GM21737 (cell line): ENCODE data around the gene TEX55.
"Not testable (repeated sequence)": the region's sequence is repeated elsewhere in the genome, so short reads cannot be mapped to it uniquely, and the experiment has no call there.

Experiments used
- ATAC-seq: cut with Tn5 transposase; IDR thresholded peaks from one replicate; pipeline ENCODE4 v1.9.1; 2021; ENCODE audit warnings: mild to moderate bottlenecking, moderate library complexity; ENCODE audit not compliant: unreplicated experiment

TEX55 gene

DNA sequence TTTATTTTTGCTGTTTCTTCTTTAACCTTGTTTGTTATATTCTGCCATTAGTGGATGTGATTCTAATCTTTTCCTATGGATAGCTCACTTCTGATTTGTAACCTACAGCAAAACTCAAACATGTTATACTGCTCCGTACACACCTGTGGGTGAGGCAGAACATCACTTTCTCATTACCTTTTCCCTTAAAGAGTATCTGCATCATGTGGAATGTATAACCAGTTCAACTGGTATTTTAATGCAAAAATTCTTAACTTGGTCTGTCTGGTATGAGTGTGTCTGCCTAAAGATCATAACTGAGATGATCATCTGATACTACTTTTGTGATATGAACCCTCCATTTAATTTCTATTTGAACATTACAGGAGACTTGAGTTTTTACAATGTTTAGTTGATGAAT is 14.4 kb downstream of the TEX55 start:
- no peak for ATAC-seq

DNA sequence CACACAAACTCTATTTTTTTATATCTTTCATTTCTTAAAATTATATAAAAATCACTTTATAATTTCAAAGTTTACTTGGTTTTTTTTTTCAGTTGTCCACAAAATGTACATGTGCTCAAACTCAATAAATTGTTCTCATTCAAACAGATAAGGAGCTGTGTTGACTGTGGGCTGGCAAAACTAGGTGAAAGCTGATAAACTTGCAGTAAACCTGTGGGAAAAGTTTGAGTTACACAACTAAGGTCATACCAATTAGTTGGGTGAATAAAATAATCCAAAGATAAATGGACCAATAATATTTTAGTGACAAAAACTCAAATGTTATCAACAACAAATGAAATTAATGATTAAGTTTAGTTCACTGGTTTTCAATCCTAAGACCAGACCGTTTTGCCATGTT is 14.8 kb downstream of the TEX55 start:
- no peak for ATAC-seq

DNA sequence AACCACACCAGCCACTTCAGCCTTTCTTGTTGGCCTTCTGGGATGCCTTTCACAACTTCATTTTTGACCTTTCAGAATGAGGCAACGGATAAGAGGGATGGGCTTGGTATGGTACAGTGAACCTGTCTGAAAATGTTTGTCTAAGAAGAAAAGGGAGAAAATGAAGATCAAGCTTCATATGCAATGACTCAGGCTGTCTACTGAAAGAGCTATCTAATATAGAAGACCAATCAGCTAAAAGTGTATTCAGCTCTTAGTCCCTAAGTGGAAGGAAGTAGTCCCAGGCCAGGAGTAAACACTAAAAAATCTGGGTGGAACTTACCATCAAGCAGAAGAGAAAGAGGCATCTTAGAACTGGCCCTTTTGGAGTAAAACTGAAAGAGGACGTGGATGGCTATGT is 15.3 kb downstream of the TEX55 start:
- no peak for ATAC-seq

DNA sequence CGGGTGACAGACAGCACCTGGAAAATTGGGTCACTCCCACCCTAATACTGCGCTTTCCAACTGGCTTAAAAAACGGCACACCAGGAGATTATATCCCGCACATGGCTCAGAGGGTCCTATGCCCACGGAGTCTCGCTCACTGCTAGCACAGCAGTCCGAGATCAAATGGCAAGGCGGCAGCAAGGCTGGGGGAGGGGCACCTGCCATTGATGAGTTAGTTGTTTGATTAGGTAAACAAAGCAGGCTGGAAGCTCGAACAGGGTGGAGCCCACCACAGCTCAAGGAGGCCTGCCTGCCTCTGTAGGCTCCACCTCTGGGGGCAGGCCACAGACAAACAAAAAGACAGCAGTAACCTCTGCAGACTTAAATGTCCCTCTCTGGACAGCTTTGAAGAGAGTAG is 18.8 kb downstream of the TEX55 start:
- ATAC-seq, result not testable (repeated sequence)

DNA sequence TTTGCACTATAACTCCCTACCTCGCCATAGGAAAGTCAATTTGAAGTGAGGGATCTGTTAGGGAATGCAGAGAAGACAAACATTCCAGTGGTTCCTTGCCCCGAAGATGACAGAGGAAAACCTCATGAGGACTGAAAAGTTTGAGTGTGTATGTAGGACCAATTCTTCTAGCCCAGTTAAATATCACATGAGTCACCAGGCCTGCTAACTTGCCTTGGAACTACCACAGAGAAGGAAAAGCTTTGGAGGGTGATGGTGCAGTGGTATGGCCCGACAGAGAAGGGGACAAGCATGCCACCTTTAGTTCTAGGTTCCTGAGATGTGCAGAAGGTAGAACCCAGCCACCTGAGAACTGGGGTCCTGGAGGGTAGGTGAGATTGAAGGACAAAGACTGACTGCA is 24.9 kb downstream of the TEX55 start:
- no peak for ATAC-seq

DNA sequence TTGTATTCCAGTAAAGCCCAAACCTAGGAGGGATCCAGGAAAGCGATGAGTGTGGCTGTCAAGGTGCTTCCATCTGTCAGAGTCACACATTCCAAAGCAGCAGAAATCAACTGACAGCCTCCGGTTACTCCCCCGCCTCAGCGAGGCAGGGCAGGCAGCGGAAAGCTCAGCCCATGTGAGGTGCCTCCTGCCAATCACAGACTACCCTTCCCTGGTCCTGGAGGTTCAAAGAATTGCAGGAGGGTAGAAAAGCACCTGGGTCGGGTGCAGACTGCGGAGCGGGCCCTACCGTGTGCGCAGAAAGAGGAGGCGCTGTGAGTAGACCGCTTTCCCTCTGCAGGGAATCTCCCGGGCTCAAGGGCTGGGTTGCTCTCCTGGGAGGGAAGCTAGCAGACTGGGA is 27.4 kb downstream of the TEX55 start, which contains the start of gene UPK1B:
UPK1B (plus strand) TSS at position 274 of the 400 bp plus-strand sequence. CDS start 13,144 bp downstream, outside the sequence.
- ATAC-seq, result no peak

DNA sequence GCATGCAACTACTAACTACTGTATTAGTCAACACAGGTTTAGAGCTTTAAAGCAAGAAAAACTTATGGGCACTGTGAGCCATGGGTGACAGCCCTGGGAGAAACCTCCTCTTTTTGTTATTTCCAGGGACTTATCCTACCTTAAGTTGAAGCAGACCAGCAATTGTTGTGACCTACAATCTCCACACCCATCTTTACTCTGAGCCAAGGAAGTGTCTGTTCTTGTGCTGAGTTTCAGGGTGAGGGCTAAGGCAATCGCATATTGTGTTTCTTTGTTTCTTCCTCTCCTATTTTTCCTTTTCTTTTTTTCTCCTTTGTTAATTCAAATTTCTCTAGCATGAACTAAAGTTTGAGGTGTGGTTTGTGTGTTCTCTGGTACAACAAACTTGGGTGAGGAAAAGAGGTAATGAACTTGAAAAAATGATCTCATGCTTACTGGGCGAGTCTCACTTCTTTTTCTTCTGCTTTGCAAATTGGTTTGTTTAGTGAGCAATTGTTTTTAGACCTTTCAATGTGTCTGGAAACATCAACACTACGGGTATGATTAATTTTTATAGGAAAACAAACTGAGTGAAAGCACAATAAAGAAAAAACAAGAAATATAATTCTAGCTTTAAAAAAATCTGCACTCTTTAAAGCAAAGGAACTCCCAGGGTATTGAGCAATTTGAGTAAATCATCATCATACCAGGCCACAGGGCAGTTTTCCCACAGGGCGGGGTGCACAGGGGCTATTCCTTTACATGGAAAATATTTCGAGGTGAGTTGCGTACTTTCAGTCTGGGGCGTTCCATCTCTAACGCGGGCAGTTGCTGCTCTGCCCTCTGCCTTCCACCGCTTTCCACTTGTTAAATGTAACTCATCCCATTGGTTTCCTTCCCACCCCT is 30.1 kb downstream of the TEX55 start:
- no peak for ATAC-seq

DNA sequence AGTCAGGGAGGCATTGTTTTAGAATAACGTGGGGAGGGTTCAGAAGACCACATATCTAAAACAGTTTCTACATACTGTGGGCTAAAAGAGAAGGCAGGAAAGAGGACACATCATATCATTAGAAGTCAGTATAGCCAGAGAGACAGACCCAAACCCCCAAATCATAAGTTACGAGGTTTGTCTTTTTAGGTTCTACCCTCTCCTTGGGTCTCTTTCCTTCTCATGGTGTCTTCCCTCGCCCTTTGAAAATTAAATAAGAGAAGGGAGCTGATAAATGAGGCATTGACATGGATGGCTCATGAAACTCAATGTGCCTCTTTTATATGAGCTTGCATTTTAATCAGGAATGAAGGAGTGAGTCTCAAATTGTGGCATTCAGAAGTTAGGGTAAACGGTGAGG is 30.8 kb downstream of the TEX55 start:
- no peak for ATAC-seq

DNA sequence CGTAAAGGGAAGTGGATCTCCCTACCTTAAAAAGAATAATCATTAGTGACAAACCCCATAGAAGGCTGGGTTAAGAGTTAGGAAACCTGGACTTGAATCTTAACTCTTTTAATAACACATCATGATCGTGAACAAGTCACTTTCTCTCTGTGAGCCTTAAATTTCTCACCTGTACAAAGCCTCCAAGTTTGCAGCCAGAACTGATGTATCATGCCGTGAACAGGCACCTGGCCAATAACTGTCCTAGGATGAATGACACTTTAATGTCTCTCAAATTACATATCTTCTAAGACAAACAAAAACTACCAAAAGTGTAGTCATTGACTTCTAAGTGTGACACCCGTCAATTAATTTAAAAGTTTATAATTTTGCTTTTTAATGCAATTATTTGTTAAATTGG is 31.4 kb downstream of the TEX55 start:
- ATAC-seq, result no peak

DNA sequence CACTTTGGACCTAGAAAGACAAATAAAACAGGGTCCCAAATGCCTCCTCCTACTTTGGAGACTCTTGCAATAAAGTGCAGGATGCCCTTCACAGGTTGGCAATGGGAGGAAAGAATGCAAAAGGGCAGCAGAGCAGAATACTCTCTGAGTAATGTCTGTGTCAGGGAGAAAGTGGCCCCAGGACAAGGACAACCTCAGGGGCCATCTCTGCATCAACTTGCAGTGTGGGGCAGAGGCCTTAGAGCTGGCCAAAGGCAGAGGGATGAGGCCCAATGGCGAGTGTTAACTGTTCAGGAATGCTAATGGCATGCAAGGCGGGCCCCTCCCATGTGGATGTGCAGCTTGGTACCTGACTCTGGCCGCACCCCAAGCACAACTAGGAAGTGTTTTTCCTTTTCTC is 35.8 kb downstream of the TEX55 start:
- ATAC-seq, result no peak

DNA sequence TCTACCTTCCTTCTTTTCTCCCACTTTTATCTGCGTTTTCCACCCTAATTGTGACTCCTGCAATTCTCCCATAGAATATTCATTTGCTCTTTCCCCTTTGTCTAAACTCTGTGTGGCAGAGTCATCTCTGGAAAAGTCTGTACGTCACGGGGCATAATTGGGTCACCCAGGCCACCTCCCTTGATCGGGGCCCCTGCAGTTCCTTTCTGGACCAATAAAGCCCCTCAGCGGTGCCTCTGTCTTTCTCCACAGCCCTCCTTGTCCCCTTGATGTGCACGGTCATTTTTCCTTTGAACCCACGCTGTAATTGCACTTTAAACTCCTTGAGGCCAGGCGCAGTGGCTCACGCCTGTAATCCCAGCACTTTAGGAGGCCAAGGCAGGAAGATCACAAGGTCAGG is 38.1 kb downstream of the TEX55 start:
- no peak for ATAC-seq

DNA sequence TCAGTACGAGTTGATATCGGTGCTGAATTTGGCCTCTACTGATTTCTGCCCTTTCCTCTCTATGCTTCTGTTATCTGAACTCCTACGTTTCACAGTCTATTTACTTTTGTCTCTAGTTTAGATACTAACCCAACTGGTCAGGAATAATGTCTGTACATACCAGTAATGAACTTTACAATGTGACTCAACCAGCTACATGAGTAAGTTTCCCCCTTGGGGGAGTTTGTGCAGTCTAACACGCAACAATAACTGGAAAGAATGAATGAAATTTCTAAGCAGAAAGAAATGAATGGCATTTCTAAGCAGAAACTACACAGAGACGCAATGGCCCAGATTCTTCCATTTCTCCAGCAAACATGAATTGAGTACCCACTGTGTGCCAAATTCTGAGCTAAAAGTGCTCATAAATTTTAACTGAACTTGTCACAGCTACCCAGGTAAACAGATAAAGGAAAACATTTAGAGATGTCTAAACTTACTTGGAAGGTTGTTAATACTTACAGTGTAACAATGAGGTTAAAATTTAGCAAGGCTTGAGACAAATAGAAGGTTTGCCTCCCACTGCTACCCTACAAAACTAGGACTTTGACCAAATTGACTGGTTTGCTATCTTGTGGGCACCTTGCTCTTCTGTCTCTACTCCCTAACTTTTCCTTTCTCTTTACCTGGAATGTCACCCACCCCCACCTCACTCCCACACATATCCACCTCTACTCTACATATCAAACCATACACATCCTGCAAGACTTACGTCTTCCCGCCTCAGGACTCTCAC is 39.0 kb downstream of the TEX55 start:
- no peak for ATAC-seq

DNA sequence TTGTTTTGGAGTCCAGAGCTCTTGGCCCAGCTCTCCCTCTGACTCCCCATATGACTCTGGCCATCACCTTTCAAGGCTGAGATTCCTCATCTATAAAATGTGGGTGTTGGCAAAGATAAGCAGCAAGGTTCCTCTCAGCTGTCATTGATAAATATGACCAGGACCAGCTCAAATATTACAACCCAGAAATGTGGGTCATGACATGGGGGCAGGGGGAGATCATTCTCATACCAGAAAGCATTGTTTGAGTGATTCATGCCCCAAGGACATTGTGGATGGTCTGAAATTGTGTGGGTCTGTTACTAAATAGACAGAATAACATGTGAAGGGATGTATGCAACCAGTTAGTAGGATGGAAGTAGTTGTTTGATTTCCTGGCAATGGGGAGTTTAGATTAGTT is 41.3 kb downstream of the TEX55 start:
- ATAC-seq, result no peak

DNA sequence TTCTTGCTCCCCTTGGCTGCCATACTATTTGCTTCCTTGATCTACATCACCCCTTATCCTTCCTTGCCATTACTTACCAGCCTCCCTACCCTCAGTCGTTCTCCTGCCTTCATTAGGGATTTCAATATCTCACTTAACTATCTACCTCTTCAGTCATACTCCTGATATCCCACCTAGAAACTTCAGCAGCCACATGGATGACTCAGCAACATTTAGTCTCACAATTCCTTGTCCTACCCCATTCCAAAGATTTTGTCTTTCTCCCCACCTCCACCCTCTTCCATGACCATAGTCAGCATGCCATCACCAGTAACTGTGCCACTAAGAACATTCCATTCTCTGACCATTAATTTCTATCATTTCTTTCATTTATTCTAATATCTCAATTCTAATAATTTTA is 45.8 kb downstream of the TEX55 start:
- ATAC-seq, result no peak

DNA sequence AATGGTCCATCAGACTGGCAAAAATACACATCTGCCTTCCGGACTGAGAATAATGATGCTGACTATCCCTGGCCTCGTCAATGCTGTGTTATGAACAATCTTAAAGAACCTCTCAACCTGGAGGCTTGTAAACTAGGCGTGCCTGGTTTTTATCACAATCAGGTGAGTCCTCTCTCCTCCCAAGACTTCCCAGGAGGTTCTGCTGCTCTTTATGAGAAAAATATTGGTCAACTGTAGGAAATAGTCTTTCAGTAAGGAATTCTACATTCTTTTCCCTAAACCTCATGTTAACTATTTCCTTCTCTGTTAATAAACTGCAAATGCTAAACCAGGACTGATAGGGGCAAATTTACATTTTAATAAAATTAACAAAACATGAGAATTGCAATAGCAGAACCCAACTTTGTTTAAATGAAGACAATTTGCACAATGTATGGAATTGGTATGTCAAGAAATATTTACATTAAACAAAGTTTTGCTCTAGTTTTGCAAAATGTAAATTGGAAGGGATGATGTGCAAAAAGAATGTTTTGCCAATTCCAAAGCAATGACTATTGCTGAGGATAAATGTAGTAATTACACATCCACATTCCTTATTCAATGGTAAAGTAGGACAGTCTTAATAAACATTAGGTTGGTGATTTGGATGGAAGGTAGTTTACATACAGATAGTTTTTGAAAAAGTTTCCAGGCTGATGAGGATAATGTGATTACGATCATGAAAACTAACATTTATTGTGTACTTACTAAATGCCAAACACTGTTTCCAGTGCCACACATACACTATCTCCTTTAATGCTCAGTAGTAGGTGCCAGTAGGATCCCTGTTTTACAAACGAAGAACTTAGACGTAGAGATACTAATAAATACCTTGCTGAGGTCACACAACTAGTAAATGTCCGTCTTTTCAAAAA is 48.5 kb downstream of the TEX55 start:
- no peak for ATAC-seq

DNA sequence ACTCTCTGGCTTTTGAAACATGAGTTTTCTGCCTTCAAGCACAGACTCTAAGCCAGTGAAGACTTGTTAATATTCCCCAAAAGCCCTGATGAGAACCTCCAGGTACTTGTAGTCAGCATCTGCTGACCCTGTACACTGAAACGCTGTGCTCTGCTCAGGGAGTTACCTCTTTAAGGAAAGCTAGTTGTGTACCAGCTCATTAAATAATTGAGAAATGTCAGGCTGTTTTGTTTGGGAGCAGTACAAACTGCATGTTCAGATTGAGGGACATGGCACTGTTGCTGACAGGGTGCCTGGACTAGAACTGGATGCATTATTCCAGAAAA is 49.1 kb downstream of the TEX55 start:
- ATAC-seq, result no peak

DNA sequence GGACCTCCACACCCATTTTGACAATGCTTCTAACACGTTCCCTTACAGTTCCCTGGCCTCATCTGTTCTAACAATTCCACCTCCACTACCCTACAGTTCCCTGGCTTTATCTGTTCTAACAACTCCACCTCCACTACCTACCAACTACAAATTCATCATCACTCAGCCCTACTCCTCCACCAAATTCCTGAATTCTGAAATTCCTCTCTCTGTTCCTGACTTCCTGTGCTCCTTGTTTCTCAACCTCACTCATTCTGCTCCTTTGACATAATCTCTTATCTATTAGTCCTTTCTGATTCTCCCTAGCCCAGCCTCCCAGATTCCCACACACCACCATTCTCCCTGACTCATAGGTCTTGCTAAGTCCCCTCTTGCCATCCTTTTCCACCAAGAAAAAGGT is 49.9 kb downstream of the TEX55 start:
- ATAC-seq, result no peak
